GM12878 (cell line): ENCODE measurements around the gene GNAO1. TPM values are rescaled to one million over a fixed set of nuclear protein-coding genes. Genes with fewer than 3 reads are reported as not detected.

Experiments used
- ATAC-seq: fragments of 200-7000 bp; cut with Tn5 transposase; 3 replicates; pipeline ENCODE4 v1.9.1; 2020; ENCODE audit warnings: mild to moderate bottlenecking, moderate library complexity
- BruUV-seq: library from RNA; stranded (reverse); fragments of 400-500 nt; replicated peaks from 2 replicates; lab custom pipeline; 2021; lab: Mats Ljungman, UMichigan
- CTCF ChIA-PET: fragments of 300-600 bp; sonication (Branson Sonifier 250); formaldehyde crosslinking; extraction: SDS; loops from one replicate; lab custom pipeline; 2021; ENCODE audit warnings: inconsistent platforms; lab: Yijun Ruan, JAX
- POLR2A ChIA-PET: fragments of 350-600 bp; formaldehyde crosslinking; extraction: SDS; loops from one replicate; lab custom pipeline; 2021; ENCODE audit warnings: inconsistent platforms; lab: Charles Lee
- RAD21 ChIA-PET: fragments of 300-600 bp; sonication (Branson Sonifier 250); formaldehyde crosslinking; loops from one replicate; lab custom pipeline; 2023; ENCODE audit warnings: antibody characterized with exemption; ENCODE audit not compliant: unreplicated experiment; lab: Charles Lee
- SMC1A ChIA-PET: fragments of 300-600 bp; sonication (Branson Sonifier 250); formaldehyde crosslinking; loops from one replicate; lab custom pipeline; 2023; ENCODE audit not compliant: unreplicated experiment, uncharacterized antibody; lab: Charles Lee
- DNase-seq: peaks from one replicate; pipeline ENCODE4 v3.0.0-alpha.2; 2011; ENCODE audit warnings: low read depth, low spot score
- FAIRE-seq: peaks from 3 replicates; lab custom pipeline; 2011; peaks lifted over from hg19 to GRCh38; lab: Jason Lieb, UNC
- H2AFZ ChIP-seq: 2 replicates; pipeline ENCODE4 v1.6.0; 2011; ENCODE audit warnings: low read depth, low read length, control low read depth; ENCODE audit not compliant: control insufficient read depth
- H3K27ac ChIP-seq: 2 replicates; pipeline ENCODE4 v1.5.1; 2011; ENCODE audit warnings: control low read depth; ENCODE audit not compliant: control insufficient read depth, insufficient read depth
- H3K27me3 ChIP-seq, 2 experiments: replicated peaks in 1 of 2; 2 replicates each; pipeline versions ENCODE4 v1.6.0 to v1.6.1; 2011; ENCODE audit warnings: low read length in 1 of 2; ENCODE audit not compliant: control insufficient read depth in 2 of 2, insufficient read depth in 2 of 2
- H3K36me3 ChIP-seq, 2 experiments: 2 replicates each; pipeline ENCODE4 v1.5.1; 2011; ENCODE audit warnings: low read length in 1 of 2; ENCODE audit not compliant: control insufficient read depth in 2 of 2, insufficient read depth in 2 of 2
- H3K4me1 ChIP-seq: 2 replicates; pipeline ENCODE4 v1.6.1; 2011; ENCODE audit warnings: mild to moderate bottlenecking, low read length, moderate library complexity, mixed read lengths; ENCODE audit not compliant: control insufficient read depth, insufficient read depth
- H3K4me2 ChIP-seq: 2 replicates; pipeline ENCODE4 v1.6.0; 2011; ENCODE audit warnings: control low read depth; ENCODE audit not compliant: control insufficient read depth, insufficient read depth
- H3K4me3 ChIP-seq: fragments of 200-600 bp; sonication (generic); 2 replicates; pipeline ENCODE4 v1.5.1; 2016
- H3K79me2 ChIP-seq: 2 replicates; pipeline ENCODE4 v1.6.0; 2011; ENCODE audit warnings: low read length; ENCODE audit not compliant: control insufficient read depth, insufficient read depth
- H3K9ac ChIP-seq: 2 replicates; pipeline ENCODE4 v1.8.0; 2011; ENCODE audit warnings: low read length, control low read depth, mixed read lengths; ENCODE audit not compliant: control insufficient read depth, insufficient read depth
- H3K9me3 ChIP-seq: replicated peaks from 3 replicates; pipeline ENCODE4 v1.5.1; 2011; ENCODE audit warnings: mild to moderate bottlenecking, low read length; ENCODE audit not compliant: control insufficient read depth, insufficient read depth
- H4K20me1 ChIP-seq: 2 replicates; pipeline ENCODE4 v1.6.0; 2011; ENCODE audit not compliant: control insufficient read depth, insufficient read depth
- BRCA1 ChIP-seq: IDR thresholded peaks from 2 replicates; pipeline ENCODE4 v1.6.1; 2011; ENCODE audit warnings: low read depth, low read length, improper control_type of control experiment
- EGR1 ChIP-seq, 2 experiments: IDR thresholded peaks; 1 replicate in 1 of 2; 2 replicates in 1 of 2; pipeline ENCODE4 v1.6.1; 2011 to 2012; ENCODE audit warnings: low read depth in 2 of 2, low read length in 2 of 2, borderline replicate concordance in 1 of 2, mild to moderate bottlenecking in 1 of 2, moderate library complexity in 1 of 2
- GATAD2B ChIP-seq: fragments of 450-650 bp; conservative IDR thresholded peaks from 2 replicates; pipeline ENCODE4 v1.6.1; 2017; ENCODE audit warnings: low read depth, mild to moderate bottlenecking, moderate library complexity
- HDAC6 ChIP-seq: fragments of 200-600 bp; sonication (generic); IDR thresholded peaks from one replicate; pipeline ENCODE4 v1.8.0; 2017; ENCODE audit warnings: antibody characterized with exemption; ENCODE audit not compliant: unreplicated experiment
- IKZF2 ChIP-seq, 2 experiments: fragments of 450-650 bp; IDR thresholded peaks; 2 replicates each; pipeline ENCODE4 v1.6.1; 2017; ENCODE audit warnings: mild to moderate bottlenecking in 2 of 2, moderate library complexity in 2 of 2
- NR2F1 ChIP-seq: fragments of 450-650 bp; conservative IDR thresholded peaks from 2 replicates; pipeline ENCODE4 v1.6.1; 2017; ENCODE audit warnings: mild to moderate bottlenecking
- RAD51 ChIP-seq: fragments of 450-650 bp; IDR thresholded peaks from 2 replicates; pipeline ENCODE4 v1.6.1; 2016; ENCODE audit warnings: moderate library complexity, mild to moderate bottlenecking, inconsistent platforms
- RELA ChIP-seq: fragments of 450-650 bp; IDR thresholded peaks from 2 replicates; pipeline ENCODE4 v1.8.0; 2014; ENCODE audit warnings: borderline replicate concordance; ENCODE audit not compliant: partially characterized antibody
- SIX5 ChIP-seq: IDR thresholded peaks from 2 replicates; pipeline ENCODE4 v1.6.1; 2011; ENCODE audit warnings: mild to moderate bottlenecking, low read depth, low read length, moderate library complexity; ENCODE audit not compliant: severe bottlenecking
- SUPT20H ChIP-seq: IDR thresholded peaks from 2 replicates; pipeline ENCODE4 v1.6.1; 2011; ENCODE audit warnings: low read depth, mild to moderate bottlenecking, low read length, moderate library complexity, borderline replicate concordance; ENCODE audit not compliant: control insufficient read depth
- TCF3 ChIP-seq: IDR thresholded peaks from 2 replicates; pipeline ENCODE4 v1.6.1; 2012; ENCODE audit warnings: low read depth, mild to moderate bottlenecking, low read length, borderline replicate concordance; ENCODE audit not compliant: insufficient read depth
- WGBS: methylation state at CpG from one replicate; pipeline ENCODE4 v1.1.6; 2016; ENCODE audit warnings: low lambda C conversion rate; ENCODE audit not compliant: insufficient replicate concordance, insufficient coverage; ENCODE audit errors: missing lambda C conversion rate; 5-methylcytosine and 5-hydroxymethylcytosine counted together
- in situ Hi-C: fragments of 300-500 bp; cut with MboI; formaldehyde crosslinking; loops from 9 replicates; pipeline ENCODE4 v1.14.3; 2018; ENCODE audit warnings: mixed read lengths
- intact Hi-C: fragments of 100-400 bp; cut with micrococcal nuclease; formaldehyde crosslinking; loops from one replicate; pipeline ENCODE4 v1.14.2; 2022; ENCODE audit not compliant: unreplicated experiment
- polyA plus RNA-seq, 11 experiments: library from polyadenylated mRNA; depleted of rRNA in 4 of 11; unstranded in 6 of 11; stranded (reverse) in 5 of 11; fragments of >200 nt; fragmentation: Nextera tagmentation in 4 of 11; fragmentation: Illumina TruSeq in 1 of 11; extraction: Ambion mirVana in 4 of 11; extraction: Trizol in 1 of 11; gene quantifications; 1 replicate in 1 of 11; 2 replicates in 10 of 11; pipeline versions ENCODE4 v1.2.1 to v1.2.3, GENCODE V29; 2011 to 2016; ENCODE audit warnings: inconsistent platforms in 2 of 11, missing spikeins in 2 of 11, low read depth in 1 of 11
- total RNA-seq, 4 experiments: library from RNA; depleted of rRNA in 3 of 4; stranded (reverse); fragments of >200 nt in 3 of 4; fragmentation: Illumina TruSeq in 1 of 4; extraction: Trizol in 1 of 4; gene quantifications; 2 replicates each; pipeline versions ENCODE4 v1.2.1 to v1.2.3, GENCODE V29; 2013 to 2021
- TF ChIP-seq, protein P1 (sequence below): fragments of 150-350 bp; IDR thresholded peaks from 2 replicates; pipeline ENCODE4 v1.6.1; 2014; ENCODE audit warnings: mild to moderate bottlenecking, low read depth, low read length

GNAO1 gene
- total and polyA plus RNA-seq, 10 of the 15 experiments (the other 5 are each of a cell fraction or from before 2014, with no cell fraction given), result 0.05 to 0.28 (median 0.14) TPM; not detected in 6

DNA sequence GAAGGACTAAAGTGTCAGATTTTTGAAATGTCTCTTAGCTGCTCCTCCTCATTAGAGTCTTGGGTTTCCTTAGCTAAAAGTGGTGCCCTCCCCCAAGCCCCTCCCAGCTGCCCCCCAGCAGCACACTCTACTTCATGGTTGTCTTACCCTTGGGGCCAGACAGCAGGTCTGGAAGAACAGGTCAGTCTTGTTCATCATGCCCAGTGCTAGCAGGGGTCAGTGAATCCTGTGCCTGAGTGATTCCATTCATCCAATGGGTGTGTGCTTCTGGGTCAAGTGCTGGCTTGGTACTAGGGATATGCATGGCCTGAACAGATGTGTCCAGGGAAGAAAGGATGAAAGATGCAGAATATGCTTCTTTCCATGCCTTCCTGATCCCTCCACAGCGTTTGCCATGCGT, 93.2 kb downstream of the GNAO1 start:
- no peaks in the 10 kb centered on the region for H3K4me1 ChIP-seq
- H3K4me2 ChIP-seq, result no peak overlapping the region
- ChIA-PET RAD21 (no interaction called here), POLR2A (no interaction called here), SMC1A (interaction anchor here (1.6 kb wide), 1 partner anchor 21 kb away, joined by 5 read pairs; no protein-coding TSS in a partner anchor), CTCF (no interaction called here)
- no peaks in the 10 kb centered on the region; a peak in 1 of 4 replicates for H3K27me3 ChIP-seq
- TF ChIP-seq NR2F1 (no peak), RELA (no peak), HDAC6 (no peak), GATAD2B (no peak), SUPT20H (no peak), TCF3 (no peak), SIX5 (no peak), RAD51 (no peak), EGR1 (IDR thresholded peaks at IDR 0.05; ENCODE audit: borderline replicate concordance in 1 of 2, low read depth in 2 of 2, low read length in 2 of 2) (no peak)
- no peak overlapping the region for H3K27ac ChIP-seq
- H2AFZ ChIP-seq, result no peak overlapping the region
- ATAC-seq (no peak), DNase-seq (no peak), FAIRE-seq (no peak)
- H3K9me3 ChIP-seq, result no peaks in the 10 kb centered on the region
- no TSS peak for BruUV-seq
- H3K79me2 ChIP-seq, result no peaks in the 10 kb centered on the region
- intact Hi-C loops (no loop called here), in situ Hi-C loops (no loop called here)
- no peaks in the 10 kb centered on the region for H4K20me1 ChIP-seq
- no peak overlapping the region for H3K9ac ChIP-seq
- H3K4me3 ChIP-seq, result no peak overlapping the region
- 5% methylated on average over 2 of the region's 2 CpGs for WGBS
- no peaks in the 10 kb centered on the region for H3K36me3 ChIP-seq

GRCh38 chr16:56286809-56287208, 95.5 kb downstream of the GNAO1 start:
- RAD21 ChIA-PET, result no interaction called here

More at GRCh38 chr16:56286809-56287208, 95.5 kb downstream of the GNAO1 start:
- Histone ChIP-seq H3K27me3 (no peaks in the 10 kb centered on the region; a peak in 1 of 4 replicates), H2AFZ (no peak overlapping the region), H4K20me1 (no peaks in the 10 kb centered on the region), H3K9ac (no peak overlapping the region), H3K4me2 (no peak overlapping the region), H3K4me3 (no peak overlapping the region), H3K4me1 (no peaks in the 10 kb centered on the region), H3K36me3 (no peaks in the 10 kb centered on the region), H3K79me2 (no peaks in the 10 kb centered on the region), H3K9me3 (no peaks in the 10 kb centered on the region), H3K27ac (no peak overlapping the region)
- FAIRE-seq, result no peak
- DNase-seq, result no peak
- intact Hi-C loops (no loop called here), in situ Hi-C loops (no loop called here)
- ATAC-seq, result no peak
- ChIA-PET CTCF (no interaction called here), SMC1A (no interaction called here), POLR2A (no interaction called here)
- WGBS, result 7% methylated on average over 7 of the region's 7 CpGs
- no TSS peak for BruUV-seq
- TF ChIP-seq IKZF2 (IDR thresholded peaks at IDR 0.05) (no peak), BRCA1 (no peak)
- TF ChIP-seq, protein P1, sequence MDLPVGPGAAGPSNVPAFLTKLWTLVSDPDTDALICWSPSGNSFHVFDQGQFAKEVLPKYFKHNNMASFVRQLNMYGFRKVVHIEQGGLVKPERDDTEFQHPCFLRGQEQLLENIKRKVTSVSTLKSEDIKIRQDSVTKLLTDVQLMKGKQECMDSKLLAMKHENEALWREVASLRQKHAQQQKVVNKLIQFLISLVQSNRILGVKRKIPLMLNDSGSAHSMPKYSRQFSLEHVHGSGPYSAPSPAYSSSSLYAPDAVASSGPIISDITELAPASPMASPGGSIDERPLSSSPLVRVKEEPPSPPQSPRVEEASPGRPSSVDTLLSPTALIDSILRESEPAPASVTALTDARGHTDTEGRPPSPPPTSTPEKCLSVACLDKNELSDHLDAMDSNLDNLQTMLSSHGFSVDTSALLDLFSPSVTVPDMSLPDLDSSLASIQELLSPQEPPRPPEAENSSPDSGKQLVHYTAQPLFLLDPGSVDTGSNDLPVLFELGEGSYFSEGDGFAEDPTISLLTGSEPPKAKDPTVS, result no peak
